Astrocyte (in vitro differentiated cells and primary cell): ENCODE data around the gene KRT73. TPM values are rescaled to one million over a fixed set of nuclear protein-coding genes. Genes with fewer than 3 reads are reported as not detected.
A peak's percentile ranks its signal among the peaks of the same experiment; 100 is the strongest.

Experiments
- DNase-seq: peaks from one replicate; pipeline ENCODE4 v3.0.0-alpha.2; 2010; ENCODE audit warnings: low read depth
- FAIRE-seq: peaks from 2 replicates; lab custom pipeline; 2011; peaks lifted over from hg19 to GRCh38; lab: Jason Lieb, UNC
- H2AFZ ChIP-seq: 2 replicates; pipeline ENCODE4 v1.6.0; 2012; ENCODE audit warnings: low read depth, low read length, inconsistent platforms
- H3K27ac ChIP-seq: 2 replicates; pipeline ENCODE4 v1.5.1; 2011; ENCODE audit warnings: low read depth, low read length, inconsistent platforms
- H3K27me3 ChIP-seq: 2 replicates; pipeline ENCODE4 v1.6.0; 2011; ENCODE audit warnings: low read length, inconsistent platforms; ENCODE audit not compliant: insufficient read depth
- H3K36me3 ChIP-seq: 2 replicates; pipeline ENCODE4 v1.5.1; 2011; ENCODE audit warnings: low read length, inconsistent platforms; ENCODE audit not compliant: insufficient read depth
- H3K4me1 ChIP-seq: 2 replicates; pipeline ENCODE4 v1.5.1; 2011; ENCODE audit warnings: low read length, inconsistent platforms; ENCODE audit not compliant: insufficient read depth
- H3K4me2 ChIP-seq: 2 replicates; pipeline ENCODE4 v1.6.0; 2012; ENCODE audit warnings: low read length, inconsistent platforms
- H3K4me3 ChIP-seq: 2 replicates; pipeline ENCODE4 v1.5.1; 2011; ENCODE audit warnings: low read depth, mild to moderate bottlenecking, low read length, inconsistent platforms; ENCODE audit not compliant: insufficient read depth
- H3K79me2 ChIP-seq: 2 replicates; pipeline ENCODE4 v1.6.0; 2012; ENCODE audit warnings: mild to moderate bottlenecking, low read length, inconsistent platforms; ENCODE audit not compliant: insufficient read depth
- H3K9ac ChIP-seq: 2 replicates; pipeline ENCODE4 v1.6.0; 2012; ENCODE audit warnings: mild to moderate bottlenecking, low read length, inconsistent platforms
- H3K9me3 ChIP-seq: 2 replicates; pipeline ENCODE4 v1.5.1; 2012; ENCODE audit warnings: low read depth, mild to moderate bottlenecking, low read length, inconsistent platforms; ENCODE audit not compliant: insufficient read depth
- H4K20me1 ChIP-seq: 2 replicates; pipeline ENCODE4 v1.6.0; 2012; ENCODE audit warnings: low read length, inconsistent platforms; ENCODE audit not compliant: insufficient read depth
- H3K27ac Mint-ChIP-seq: one replicate; pipeline ENCODE4 v1.8.0; 2021; ENCODE audit warnings: mild to moderate bottlenecking, mixed read lengths; ENCODE audit not compliant: unreplicated experiment
- H3K27me3 Mint-ChIP-seq: one replicate; pipeline ENCODE4 v1.8.0; 2021; ENCODE audit warnings: low read depth, mixed read lengths; ENCODE audit not compliant: unreplicated experiment
- H3K36me3 Mint-ChIP-seq: one replicate; pipeline ENCODE4 v1.8.0; 2021; ENCODE audit warnings: low read depth, mixed read lengths; ENCODE audit not compliant: unreplicated experiment
- H3K4me1 Mint-ChIP-seq: one replicate; pipeline ENCODE4 v1.8.0; 2021; ENCODE audit warnings: low read depth, mixed read lengths; ENCODE audit not compliant: unreplicated experiment
- H3K4me3 Mint-ChIP-seq: one replicate; pipeline ENCODE4 v1.8.0; 2021; ENCODE audit warnings: mild to moderate bottlenecking, moderate library complexity, mixed read lengths; ENCODE audit not compliant: unreplicated experiment
- H3K9me3 Mint-ChIP-seq: one replicate; pipeline ENCODE4 v1.8.0; 2021; ENCODE audit warnings: mild to moderate bottlenecking, mixed read lengths; ENCODE audit not compliant: unreplicated experiment
- CTCF ChIP-seq: IDR thresholded peaks from 2 replicates; pipeline ENCODE4 v1.5.1; 2011; ENCODE audit warnings: low read depth, mild to moderate bottlenecking, inconsistent platforms, low read length, moderate library complexity; ENCODE audit not compliant: insufficient read depth
- EZH2 ChIP-seq: IDR thresholded peaks from 2 replicates; pipeline ENCODE4 v1.6.1; 2012; ENCODE audit warnings: mild to moderate bottlenecking, low read length, inconsistent platforms; ENCODE audit not compliant: insufficient read depth
- total RNA-seq: library from RNA; stranded (reverse); gene quantifications from 2 replicates; pipeline ENCODE4 v1.2.1, GENCODE V29; 2021

KRT73 gene
- total RNA-seq, 1 donor from 2014 or later = not detected

GRCh38 chr12:52612431-52613383, 5.7 kb downstream of the KRT73 start:
- H3K9ac ChIP-seq = no peak overlapping the region
- H3K79me2 ChIP-seq = no peaks in the 10 kb centered on the region
- DNase-seq = no peak
- peaks cover 20% of the 10 kb centered on the region for H3K27me3 ChIP-seq
- no peak for TF ChIP-seq CTCF
- no peak for TF ChIP-seq EZH2
- no peak overlapping the region for H2AFZ ChIP-seq
- no peaks in the 10 kb centered on the region for H4K20me1 ChIP-seq
- peaks cover 82% of the 10 kb centered on the region for H3K27me3 Mint-ChIP-seq
- no peak overlapping the region for H3K4me3 ChIP-seq
- H3K4me1 Mint-ChIP-seq = peaks cover 6% of the 10 kb centered on the region
- no peaks in the 10 kb centered on the region for H3K9me3 ChIP-seq
- peaks cover 2% of the 10 kb centered on the region for H3K36me3 Mint-ChIP-seq
- no peak overlapping the region for H3K27ac ChIP-seq
- H3K9me3 Mint-ChIP-seq = no peaks in the 10 kb centered on the region
- peak overlapping the region; percentile 9 for H3K27ac Mint-ChIP-seq
- H3K4me2 ChIP-seq = no peak overlapping the region
- H3K4me1 ChIP-seq = no peaks in the 10 kb centered on the region
- no peaks in the 10 kb centered on the region for H3K36me3 ChIP-seq
- H3K4me3 Mint-ChIP-seq = no peak overlapping the region
- no peak for FAIRE-seq

GRCh38 chr12:52611080-52611468, 7.3 kb downstream of the KRT73 start:
- FAIRE-seq (no peak), DNase-seq (no peak)
- Histone ChIP-seq H3K27me3 (peaks cover 24% of the 10 kb centered on the region), H3K4me2 (no peak overlapping the region), H3K79me2 (no peaks in the 10 kb centered on the region), H2AFZ (no peak overlapping the region), H3K4me3 (no peak overlapping the region), H3K9ac (no peak overlapping the region), H4K20me1 (no peaks in the 10 kb centered on the region), H3K4me1 (no peaks in the 10 kb centered on the region), H3K36me3 (no peaks in the 10 kb centered on the region), H3K9me3 (no peaks in the 10 kb centered on the region), H3K27ac (no peak overlapping the region)
- no peak overlapping the region for H3K27ac Mint-ChIP-seq
- H3K27me3 Mint-ChIP-seq = peaks cover 76% of the 10 kb centered on the region
- peaks cover 2% of the 10 kb centered on the region for H3K36me3 Mint-ChIP-seq
- H3K4me3 Mint-ChIP-seq = no peak overlapping the region
- TF ChIP-seq CTCF (no peak), EZH2 (no peak)
- peaks cover 6% of the 10 kb centered on the region for H3K4me1 Mint-ChIP-seq
- no peaks in the 10 kb centered on the region for H3K9me3 Mint-ChIP-seq
